OCI-M2 (cell line): ENCODE results near the gene GP1BB.
"Not testable (repeated sequence)": the region's sequence is repeated elsewhere in the genome, so short reads cannot be mapped to it uniquely, and the experiment has no call there.

Experiments used
- DNase-seq: peaks from one replicate; lab custom pipeline; 2025; ENCODE audit not compliant: unreplicated experiment; lab: John Stamatoyannopoulos, UW

GP1BB gene

DNA sequence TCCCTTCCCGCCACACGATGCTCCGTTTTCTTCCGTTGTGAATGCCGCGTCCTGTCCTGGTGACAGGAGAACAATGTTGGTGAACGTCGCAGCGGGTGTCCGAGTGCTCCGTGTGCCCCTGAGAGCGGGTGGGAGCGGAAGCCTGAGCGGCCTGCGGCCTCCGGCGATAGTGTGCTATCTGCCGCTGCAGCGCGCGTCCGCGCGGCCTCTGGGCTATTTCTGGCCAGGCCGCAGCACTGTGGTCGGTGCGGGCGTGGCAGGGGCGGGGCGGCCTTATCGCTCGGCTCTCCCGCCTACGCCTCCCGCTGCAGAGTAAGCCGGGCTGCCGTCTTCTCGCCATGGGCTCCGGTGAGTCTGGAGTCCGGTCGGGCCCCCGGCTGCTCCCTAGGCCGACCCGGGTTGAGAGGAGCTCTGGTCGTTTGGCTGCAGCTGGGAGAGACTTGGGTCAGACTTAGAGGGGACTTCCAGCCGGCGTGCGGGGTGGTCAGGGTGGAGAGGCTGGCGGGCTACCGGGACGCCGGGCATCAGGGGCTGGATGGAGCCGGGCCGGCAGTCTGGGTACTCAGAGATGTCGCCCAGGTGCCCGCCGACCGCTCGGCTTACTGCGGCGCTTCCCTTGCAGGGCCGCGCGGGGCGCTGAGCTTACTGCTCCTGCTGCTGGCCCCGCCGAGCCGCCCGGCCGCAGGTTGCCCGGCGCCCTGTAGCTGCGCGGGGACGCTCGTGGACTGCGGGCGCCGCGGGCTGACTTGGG, at the start of gene GP1BB:
GP1BB (plus strand) TSS at position 308 of the 751 bp plus-strand sequence; CDS start at position 339, 31 bp downstream.
- peak; percentile 23 for DNase-seq

DNA sequence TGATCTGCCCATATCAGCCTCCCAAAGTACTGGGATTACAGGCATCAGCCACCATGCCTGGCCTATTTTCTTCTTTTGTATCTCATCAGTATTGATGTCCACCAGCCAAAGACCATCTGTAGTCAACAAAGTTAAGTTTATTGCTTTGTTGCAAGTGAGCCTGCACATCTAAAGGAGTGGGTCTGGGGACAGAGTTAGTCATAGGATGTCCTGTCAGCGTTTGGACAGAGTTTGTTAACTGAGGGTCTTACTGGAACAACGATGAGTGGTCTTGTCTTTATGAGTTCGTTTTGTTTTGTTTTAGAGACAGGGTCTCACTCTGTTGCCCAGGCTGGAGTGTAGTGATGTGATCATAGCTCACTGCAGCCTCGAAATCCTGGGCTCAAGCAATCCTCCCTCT, 49.7 kb upstream of the GP1BB start:
- DNase-seq, result no peak

DNA sequence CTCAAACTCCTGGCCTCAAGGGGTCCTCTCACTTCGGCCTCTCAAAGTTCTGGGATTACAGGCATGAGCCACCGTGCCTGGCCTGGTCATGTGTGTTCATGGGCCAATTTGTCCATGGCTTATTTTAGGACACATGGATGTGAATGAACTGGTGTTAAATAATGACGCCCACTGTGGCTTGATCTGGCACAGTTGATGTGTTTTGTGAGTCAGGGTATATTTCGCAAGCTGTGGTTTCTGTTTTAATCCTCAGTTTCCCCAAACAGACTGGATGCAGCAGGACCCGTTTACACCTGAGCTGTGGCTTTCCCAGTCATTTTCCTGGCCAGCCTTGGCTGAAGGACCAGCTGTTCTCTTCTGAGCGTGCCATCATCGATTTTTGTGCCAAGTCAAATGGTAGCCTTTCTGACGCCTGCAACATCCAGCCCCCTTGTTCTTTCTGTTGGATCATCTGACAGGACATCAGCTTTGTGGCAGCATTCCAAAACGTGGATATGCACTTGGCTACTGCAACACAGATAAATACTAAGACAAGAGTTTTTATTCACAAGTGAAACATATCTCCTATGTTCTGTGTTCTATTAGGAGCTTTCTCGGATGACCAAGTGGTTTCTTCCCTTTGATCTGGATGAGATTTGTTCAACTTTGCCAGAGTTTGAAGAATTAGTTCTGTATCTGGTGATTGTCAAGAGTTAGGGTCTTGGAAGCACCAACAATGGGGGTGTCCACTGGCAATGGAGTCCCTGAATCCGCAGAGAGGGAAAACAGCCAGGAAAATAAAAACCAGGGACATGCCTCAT, 49.0 kb upstream of the GP1BB start:
- DNase-seq, result no peak

DNA sequence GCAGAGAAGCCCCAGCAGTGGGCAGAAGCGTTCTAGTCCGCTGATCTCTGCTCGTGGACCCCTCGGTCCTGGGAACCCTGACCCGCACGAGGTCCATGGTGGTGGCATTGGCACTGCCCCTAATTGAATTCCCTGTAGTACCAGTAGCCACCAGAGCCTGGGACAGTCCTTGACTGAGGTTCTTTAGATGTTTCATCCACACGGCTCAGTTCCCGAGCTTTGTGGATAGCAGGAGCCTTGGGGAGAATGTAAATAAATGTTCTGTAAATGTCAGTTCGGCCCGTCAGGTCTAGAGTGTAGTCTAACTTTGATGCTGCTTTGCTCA, 48.4 kb upstream of the GP1BB start:
- no peak for DNase-seq

DNA sequence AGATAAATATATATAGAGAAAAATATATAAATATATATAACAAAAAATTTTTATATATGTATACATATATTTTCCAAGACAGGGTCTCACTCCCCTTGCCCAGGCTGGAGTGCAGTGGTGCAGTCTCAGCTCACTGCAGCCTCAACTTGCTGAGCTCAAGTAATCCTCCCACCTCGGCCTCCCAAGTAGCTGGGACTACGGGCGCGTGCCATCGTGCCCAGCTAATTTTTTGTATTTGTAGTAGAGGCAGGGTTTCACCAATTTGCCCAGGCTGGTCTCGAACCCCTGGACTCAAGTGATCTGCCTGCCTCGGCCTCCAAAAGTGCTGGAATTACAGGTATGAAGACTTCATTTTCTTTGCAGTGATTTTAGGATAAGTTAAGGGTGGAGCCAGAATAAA, 47.9 kb upstream of the GP1BB start:
- DNase-seq, result no peak

DNA sequence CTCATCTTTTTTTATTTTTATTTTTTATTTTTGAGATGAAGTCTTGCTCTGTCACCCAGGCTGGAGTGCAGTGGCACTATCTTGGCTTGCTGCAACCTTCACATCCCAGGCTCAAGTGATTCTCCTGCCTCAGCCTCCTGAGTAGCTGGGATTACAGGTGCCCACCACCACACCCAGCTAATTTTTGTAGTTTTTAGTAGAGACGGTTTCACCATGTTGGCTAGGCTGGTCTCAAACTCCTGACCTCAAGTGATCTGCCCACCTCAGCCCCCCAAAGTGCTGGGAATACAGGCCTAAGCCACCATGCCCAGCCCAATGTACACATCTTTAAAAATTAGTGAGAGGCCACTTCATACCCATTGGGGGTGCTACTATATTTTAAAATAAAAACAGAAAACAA, 46.9 kb upstream of the GP1BB start:
- not testable (repeated sequence) for DNase-seq

DNA sequence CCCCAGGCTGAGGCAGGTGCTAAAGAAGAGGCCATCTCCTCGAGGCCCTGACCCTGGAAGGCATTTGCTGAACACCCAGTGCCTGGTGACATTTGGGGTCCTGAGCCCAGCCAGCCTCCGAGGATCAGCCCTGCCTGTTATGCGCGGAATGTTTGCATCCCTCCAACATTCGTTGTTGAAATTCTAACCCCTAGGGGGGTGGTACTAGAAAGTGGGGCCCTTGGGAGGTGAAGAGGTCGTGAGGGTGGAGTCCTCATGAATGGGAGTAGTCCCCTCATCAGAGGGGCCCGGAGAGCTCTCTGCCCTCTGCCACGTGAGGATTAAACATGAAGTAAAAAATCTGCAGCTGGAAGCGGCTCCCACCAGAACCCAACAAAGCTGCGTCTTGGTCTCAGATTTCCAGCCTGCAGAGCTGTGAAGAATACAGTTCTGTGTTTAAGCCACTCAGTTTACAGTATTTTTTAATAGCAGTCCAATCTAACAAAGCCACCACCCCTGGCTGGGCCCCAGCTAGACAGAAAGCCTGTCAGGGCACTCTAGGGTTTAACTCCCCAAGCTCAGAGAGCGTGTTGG, 44.3 kb upstream of the GP1BB start:
- no peak for DNase-seq

DNA sequence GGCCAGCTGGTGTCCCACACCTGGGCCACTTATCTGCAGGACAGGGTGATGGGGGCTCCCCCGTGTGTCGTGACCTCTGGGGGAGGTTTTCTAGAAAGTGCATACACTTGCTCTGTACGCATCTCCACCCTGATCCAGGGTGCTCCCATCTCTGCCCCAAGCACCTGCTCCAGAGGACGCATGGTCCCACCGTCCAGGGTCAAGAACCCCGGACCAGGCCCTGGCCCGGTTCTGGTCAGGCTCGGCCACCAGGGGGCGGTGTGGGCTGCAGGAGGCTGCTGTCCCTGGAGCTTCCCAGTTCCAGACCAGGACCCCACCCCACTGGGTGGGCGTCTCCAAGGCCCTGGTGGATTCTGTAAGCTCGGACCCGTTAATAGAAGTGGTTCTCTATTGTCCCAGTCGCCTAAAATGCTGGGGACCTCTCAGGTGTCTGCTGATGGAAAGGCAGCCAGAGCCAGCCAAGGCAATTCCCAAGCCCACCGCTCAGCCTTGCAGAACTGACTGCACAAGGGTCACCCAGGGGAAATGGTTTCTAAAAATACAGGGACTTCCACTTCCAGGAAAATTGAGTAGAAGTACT, 43.7 kb upstream of the GP1BB start:
- DNase-seq, result no peak

DNA sequence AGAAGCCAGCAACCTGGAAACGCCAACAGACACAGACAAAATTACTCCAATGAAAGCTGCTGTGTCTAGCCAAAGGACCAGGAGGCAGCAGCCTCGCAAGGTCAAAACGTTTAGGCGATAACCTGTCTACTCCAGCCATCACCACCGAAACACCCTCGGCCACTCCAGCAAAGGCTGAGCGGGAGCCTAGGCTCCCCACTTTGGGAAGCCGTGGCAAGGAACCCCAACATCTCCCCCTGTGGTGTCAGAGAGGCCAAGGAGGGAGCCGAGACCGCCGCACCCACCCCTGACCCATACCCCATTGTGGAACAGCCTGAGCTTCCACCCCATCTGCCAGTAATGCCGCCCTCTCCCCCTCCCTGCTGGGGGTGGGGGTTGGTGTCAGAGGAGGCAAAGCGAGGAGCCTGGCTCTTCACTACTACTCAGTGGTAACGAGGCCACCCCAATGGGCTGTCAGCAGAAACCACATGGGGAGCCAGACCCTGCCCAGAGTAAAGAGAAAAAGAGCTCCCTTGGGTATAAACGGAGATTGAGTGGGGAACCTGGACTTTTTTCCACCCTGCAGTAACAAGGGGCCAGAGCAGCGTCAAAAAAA, 43.0 kb upstream of the GP1BB start:
- no peak for DNase-seq

DNA sequence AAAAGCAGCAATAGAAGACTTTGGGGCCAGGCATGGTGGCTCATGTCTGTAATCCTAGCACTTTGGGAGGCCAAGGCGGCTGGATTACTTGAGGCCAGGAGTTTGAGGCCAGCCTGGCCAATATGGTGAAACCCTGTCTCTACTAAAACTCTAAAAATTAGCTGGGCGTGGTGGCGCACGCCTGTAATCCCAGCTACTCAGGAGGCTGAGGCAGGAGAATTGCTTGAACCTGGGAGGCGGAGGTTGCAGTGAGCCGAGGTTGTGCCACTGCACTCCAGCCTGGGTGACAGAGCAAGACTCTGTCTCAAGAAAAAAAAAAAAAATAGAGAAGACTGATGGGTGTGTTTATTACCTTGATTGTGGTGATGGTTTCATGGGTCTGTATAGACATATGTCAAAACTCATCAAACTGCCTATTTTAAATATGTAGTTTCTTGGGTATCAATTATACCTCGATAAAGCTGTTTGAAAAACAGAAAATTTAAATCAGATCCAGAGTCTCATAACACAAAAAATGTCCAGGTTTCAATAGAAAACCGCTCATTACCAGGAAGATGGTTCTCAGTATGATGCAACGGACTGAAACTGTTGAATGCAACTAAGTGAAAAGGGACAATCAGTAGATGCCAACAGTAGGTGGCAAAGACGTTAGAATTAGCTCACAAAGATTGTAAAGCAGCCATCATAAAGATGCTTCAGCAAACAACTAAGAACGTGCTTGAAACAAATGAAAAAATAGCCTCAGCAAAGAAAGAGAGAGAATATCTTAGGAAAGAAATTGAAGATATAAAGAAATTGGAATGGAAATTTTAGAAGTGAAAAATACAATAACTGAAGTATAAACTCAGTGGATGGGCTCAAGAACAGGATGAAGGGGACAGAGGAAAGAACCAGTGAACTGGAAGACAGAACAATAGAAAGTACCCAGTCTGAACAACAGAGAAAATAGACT, 42.2 kb upstream of the GP1BB start:
- DNase-seq, result no peak

DNA sequence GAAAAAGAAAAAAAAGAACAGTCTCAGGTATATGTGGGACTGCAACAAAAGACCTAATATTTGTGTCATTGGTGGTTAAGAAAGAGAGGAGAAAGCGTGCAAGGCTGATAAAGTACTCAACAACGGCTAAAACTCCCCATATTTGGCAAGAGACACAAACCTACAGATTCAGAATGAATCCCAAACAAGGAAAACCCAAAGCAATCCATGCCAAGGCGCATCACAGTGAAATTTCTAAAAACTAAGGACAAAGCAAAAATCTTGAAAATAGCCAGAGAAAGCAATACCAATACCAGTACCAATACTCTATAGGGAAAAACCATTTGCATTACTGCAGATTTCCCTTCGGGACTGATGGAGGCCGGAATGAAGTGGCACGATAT, 41.5 kb upstream of the GP1BB start:
- no peak for DNase-seq

DNA sequence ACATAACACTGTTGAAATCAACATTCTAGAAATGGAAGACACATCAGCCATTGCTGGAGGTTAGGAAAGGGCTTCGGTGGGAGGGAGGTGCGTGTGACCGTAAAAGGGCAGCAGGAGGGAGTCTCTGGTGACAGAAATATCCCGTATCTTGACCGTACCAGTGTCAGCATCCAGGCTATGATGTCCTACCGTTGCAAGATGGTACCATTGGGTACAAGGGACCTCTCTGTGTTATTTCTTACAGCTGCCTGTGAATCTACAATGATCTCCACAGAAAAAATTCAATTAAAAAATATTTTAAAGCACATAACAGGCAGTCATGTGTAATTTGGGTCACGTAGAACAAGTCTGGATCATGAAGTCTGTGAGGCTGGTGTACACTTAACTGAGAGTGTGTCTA, 36.4 kb upstream of the GP1BB start:
- no peak for DNase-seq

DNA sequence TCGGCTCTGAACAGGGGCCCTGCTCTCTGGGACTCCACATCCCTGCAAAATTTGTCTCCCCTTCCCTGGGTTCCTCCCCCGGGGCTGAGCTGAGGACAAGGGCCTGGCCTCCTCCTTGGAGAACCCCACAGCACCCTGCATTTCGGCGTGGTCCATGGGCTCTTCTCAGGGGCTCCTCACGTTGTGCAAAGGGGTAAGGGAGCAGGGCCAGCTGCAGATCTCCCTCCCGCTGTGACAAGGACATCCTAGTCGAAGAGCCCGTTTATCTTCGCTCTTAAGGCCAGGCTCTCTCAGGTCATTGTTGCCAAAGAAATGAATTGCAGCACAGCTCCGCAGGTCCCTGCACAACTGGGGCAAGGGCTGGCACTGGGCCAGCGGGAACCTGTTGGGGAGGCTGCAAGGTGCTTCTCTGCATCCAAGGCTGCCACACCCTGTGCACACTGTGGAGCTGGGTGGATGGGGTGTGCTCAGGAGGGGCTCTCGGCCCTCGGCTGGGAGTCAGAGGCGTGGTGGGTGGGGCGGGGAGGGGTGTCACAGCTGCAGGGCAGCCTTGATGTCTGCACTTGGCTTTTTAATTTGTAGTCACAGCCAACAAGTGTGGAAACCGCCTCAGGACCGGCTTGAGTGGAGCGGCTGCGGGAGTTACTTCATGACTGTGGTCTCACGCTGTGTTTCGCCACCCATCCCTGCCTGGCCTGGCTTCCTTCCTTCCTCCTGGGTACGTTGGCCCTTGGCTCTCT, 35.6 kb upstream of the GP1BB start:
- DNase-seq, result no peak

DNA sequence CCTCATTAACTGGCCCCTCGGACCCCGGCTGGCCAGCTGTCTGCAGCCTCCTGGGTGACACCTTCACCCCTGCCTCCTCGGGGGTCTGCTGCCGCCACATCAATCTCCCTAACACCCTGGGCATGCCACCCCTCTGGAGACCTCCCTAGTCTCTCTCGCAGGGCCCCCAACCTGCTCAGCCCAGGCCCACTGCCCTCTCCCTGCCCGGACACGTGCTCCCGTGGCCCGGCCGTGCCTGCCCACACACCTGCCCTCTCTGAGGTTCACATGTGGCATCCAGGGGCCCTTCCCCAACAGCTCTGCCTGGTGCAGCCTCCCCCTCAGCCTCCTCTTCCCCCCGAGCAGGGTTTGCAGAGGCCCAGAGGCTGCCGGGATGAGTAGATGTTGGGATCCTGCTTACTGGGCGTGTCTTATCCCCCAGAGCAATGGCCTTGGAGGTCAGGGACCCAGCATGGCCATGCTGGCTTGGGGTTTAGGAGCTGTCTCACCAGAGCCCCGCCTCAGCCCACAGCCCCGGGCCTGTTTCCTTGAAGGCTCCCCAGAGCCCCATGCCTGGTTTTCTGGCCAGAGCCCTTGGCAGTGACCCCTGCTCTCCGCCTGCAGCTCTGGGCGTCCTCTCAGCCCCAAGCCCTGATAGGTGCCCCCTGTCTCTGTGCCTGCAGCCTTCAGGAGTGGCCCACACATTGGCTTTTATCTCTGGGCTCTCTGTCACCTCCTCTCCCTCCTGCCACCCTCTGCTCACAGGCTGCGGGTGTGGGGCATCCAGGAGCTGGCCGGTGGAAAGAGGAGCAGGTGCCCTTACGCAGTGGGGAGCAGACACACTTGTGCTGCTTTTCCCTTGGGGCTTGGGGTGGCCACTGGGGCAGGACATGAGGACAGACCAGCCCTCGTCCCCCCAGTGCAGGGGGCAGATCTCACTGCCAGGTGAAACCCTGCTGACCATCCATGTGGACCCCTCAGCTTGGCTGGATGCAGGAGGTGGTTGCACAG, 34.7 kb upstream of the GP1BB start:
- no peak for DNase-seq

DNA sequence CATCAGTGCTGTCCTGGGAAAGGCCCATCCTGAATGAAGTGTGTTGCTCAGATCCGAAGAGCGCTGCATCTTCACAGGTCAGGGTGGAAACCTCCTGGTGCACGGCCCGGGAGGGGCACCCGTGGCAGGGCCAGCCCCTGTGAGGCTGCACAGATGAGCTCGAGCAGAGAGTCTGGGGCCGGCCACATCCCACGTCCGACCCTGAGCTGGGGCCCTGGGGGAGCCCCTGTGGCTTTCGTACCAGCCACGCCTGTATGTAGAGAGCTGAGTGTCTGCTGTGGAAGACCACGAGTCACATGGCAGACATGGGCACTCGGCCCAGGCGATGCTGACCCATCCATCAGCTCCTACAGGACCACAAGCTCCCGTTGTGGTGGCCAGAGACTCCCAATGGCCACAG, 33.9 kb upstream of the GP1BB start:
- DNase-seq, result no peak

DNA sequence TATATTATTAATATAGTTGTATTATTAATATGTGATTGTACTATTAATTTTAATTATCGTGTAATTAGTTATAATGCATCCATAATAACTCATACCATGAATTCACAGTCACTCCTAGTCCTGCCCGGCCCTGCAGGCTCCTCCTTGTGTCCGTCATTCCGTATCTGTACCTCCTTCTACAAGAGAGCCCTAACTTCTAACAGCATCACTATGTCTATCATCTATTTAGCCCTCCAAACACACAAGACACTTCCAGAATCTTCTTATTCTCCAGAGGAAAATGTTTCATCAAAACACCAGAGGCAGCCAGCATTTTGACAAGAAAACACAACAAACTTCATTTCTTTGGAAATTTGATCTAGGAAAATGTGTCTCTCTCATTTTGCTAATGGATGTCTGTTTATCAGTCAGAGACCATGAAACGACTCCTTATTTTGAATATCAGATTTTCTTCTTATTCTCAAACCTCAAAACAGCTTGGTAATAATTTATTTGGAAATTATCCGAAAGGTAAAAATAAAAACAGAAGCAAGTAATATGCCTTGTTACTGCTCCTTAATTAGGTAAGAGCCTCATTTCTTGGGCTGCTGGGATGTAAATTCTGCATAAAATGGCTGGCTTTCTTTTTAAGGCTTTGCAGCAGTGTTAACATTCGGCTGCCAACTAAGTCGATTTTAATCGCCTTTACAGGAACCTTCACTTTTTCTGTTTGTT, 32.2 kb upstream of the GP1BB start:
- no peak for DNase-seq

DNA sequence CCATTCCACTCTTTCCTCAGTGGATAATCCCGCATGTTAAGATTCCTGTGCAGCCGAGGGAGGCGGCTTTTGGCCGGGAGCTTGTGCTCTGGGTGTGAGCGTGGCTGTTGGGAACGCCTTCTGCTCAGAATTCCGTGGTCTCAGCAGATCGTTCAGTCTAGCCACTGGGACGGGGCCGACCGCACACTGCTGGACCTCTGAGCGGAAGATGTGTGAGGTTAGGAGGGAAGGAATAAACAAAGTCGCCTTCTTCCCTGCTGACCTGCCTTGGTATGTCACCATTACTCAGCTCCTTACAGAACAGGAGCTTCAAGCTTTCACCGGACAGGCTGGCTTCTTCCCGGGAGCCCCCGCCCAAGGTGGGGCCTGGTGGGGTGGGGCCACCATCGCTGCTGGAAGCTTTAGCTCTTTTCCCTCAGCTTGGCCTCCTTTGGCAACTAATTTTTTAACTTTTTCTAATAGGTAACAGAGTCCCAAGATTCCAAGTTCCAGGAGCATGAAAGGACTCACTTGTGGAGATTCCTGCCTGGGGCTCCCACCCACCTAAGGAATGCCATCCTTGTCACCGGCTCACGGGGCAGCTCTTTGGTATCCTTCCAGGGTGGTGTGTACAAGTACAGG, 31.5 kb upstream of the GP1BB start:
- DNase-seq, result no peak

DNA sequence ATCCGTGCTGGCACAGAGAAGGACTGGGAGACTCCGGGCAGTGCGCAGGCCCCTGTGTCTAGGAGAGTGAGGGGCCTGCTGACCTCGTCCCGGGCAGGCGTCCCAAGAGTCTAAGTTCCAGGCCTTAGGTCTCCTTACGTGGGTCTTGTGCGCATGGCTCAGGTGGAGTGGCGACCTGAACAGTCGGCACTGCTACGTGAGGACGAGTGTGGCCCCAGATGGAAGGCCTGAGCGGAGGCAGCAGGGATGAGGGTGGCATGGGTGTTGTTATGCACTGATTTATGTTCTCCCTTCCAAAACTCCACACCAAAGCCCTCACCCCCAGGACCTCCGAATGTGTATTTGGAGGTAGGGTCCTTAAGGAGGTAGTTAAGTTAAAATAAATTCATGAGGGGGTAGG, 29.8 kb upstream of the GP1BB start:
- no peak for DNase-seq
